GM19023 (cell line): ENCODE measurements around the gene SPTA1.

ENCODE experiments used
- ATAC-seq: cut with Tn5 transposase; IDR thresholded peaks from one replicate; pipeline ENCODE4 v1.9.1; 2021; ENCODE audit warnings: mild to moderate bottlenecking, moderate library complexity; ENCODE audit not compliant: unreplicated experiment

The SPTA1 gene

DNA sequence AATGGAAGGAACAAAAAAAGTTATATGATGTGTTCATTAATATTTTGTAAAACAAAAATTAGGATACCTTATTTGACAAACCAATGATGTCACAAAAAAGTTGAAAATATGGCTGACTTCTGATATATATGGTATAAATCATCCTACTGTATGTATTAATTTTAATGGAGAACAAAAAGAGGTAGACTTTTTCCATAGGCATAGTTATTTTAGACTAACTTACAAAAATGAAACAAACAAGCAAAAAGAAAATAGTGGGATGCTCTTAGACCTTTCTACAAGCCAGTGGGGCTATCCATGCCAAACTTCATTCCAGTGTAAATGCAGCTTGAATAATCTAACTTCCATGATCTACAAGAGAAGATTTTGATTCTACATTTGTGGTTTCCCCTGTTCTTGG lies 522 bp upstream of the SPTA1 start:
- no peak for ATAC-seq

DNA sequence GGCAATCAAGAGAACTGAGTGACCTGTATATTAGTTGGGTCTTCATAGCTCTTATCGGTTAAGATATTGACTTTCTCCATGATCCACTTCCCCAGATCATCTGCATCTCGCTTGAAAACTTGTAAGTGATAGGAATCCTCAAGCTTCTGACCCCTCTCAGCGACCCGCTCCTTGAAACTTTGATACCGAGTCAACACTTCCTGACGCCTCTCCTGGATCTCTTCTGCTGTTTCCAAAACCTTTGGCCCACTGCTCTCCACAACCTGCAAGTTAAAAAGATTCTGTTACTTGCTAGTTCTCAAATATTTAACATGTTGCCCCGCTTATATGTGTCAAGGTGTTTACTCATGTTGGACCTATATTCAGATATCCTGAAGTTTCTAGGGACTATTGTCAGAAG lies 1.4 kb downstream of the SPTA1 start:
- no peak for ATAC-seq

- no peak for ATAC-seq
Measured at GRCh38 chr1:158681606-158682005, 4.9 kb downstream of the SPTA1 start.

DNA sequence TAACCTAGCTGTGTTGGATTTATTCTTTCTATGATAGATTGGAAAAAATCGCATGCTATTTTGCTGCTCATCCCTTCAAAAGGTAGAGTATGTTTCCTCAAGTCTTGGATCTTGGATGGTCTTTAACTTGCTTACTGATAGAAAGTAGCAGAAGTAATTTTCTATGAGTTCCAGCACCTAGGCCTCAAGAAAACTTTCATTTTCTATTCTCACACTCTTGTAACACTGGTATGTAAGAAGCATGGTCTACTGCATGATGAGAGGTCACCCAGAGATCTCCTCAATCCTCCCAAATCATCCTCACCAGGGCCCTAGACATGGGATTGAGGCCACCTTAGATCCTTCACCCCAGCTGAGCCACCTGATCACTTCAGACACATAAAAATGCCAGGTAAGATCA lies 7.2 kb downstream of the SPTA1 start:
- ATAC-seq, result no peak

DNA sequence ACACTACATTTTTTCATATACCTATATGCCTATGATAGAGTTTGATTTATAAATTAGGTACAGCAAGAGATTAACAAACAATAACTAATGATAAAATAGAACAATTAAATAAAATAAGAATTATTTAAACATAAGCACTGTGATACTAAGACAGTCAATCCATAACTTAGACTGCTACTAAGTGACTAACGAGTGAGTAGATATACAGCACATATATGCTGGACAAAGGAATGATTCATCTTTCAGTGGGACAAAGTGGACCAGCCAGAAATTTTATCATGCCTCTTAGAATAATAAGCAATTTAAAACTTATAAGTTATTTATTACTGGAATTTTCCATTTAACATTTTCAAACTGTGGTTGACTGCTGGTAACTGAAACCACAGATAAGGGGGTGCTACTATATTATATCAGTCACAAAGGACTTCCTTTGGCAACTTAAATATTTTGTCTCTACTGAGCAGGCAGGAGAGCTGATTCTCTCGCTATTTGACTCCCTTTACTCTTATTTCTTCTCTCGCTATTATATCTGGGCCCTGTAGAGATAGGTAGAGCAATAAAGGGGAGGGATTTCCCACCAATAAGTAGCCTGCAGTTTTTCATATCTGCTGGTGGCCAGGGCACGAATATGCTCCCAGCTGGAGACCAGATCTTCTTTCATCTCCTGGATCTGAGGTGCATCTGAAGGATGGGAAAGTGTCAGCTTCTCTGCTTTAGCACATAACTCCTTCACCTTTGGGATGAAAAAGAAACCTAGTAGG lies 10.8 kb downstream of the SPTA1 start:
- no peak for ATAC-seq

- no peak for ATAC-seq
Measured at GRCh38 chr1:158674302-158674701, 12.2 kb downstream of the SPTA1 start.

GRCh38 chr1:158666037-158666436 lies 20.5 kb downstream of the SPTA1 start:
- no peak for ATAC-seq

DNA sequence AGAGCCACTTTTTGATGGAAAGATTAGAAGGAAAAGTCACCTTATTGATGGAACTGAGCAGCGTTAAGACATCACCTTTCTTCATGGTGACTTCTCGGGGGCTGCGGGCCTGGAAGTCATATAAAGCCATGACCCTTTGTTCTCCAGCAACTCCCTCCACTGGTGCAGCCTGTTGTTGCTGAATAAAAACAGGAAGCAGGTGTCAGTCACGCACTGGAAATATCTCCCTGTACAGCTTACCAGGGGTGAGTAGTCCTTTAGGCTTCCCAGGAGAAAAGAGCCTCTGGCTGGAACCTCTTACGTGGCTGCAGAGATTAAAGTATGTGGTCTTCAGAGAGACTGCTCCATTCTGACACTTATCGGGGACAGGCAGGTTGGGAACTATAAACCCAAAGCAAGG lies 31.9 kb downstream of the SPTA1 start:
- ATAC-seq, result no peak

DNA sequence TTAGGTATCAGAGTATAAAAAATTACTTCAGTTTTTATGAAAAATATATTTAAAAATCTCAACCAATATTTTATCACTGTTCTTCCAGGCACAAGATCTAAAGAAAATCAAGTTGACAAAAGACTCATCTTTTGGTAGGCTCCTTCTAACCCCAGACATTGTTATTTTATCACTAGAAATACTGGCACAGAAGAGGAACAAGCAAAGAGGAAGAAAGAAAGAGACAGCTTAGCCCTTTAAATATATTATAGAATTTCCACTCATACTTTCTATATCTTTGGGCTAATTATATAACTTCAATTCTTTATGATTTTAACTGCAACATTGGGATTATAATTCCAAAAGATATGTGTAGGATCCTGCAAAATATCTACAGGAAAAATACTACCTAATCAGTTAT lies 32.4 kb downstream of the SPTA1 start:
- no peak for ATAC-seq

- no peak for ATAC-seq
Measured at GRCh38 chr1:158652721-158653334, 33.7 kb downstream of the SPTA1 start.

- no peak for ATAC-seq
Measured at GRCh38 chr1:158649052-158649451, 37.5 kb downstream of the SPTA1 start.

- no peak for ATAC-seq
Measured at GRCh38 chr1:158646465-158646864, 40.0 kb downstream of the SPTA1 start.

DNA sequence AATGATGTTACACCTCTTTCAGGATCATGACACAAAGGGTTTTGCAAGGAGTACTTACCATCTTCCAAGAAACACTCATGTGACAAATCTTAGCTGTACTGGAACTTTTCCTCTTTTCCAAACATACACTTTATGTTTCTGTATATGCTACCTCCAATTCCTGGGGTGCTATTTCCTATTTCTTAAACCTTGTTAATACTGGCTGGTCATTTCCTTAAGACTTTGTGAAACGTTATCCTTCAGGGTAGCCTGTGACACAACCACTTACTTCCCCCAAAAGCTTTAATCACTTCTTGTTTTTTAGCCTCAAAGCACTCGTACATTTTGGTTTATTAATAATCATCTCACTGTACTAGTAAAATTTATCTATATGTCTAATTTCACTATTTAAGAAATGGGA lies 42.1 kb downstream of the SPTA1 start:
- ATAC-seq, result no peak

DNA sequence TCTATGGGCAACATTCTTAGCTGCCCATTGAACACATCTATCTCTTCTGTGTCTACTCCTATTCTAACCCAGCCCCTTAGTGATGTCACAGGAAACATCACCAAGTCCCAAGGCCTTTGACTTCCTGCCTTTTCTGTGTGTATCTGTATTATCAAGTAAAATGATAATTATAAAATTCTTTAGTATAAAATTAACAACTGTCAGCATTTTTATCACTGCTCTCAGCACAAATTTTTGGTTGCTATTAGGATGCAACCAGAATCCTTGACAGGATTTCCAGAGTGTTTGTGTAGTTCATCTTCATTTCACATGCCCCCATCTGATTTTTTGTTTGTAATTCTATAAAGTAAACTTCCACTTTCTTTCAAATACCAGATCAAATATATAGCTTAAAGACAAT lies 47.6 kb downstream of the SPTA1 start:
- no peak for ATAC-seq

DNA sequence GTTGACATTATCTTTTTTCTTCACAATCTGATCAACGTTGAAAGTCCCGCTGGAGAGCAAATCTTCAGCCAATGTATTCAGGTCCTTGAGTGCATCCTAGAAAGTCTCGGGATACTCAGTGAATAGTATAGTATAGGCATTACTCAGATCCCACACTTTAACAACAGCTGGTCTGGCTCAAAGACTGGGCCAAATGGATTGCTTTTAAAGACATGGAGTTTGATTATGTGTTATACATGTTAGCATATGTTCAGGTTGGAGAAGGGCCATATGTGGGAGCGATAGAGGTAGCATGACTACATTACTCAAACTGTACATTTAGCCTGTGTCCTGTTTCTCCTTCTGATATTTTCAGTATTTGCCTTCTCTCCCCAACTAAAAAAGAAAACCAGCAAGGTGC lies 48.4 kb downstream of the SPTA1 start:
- ATAC-seq, result no peak

GRCh38 chr1:158613764-158614163 lies 72.8 kb downstream of the SPTA1 start:
- no peak for ATAC-seq

GRCh38 chr1:158611916-158612315 lies 74.6 kb downstream of the SPTA1 start:
- no peak for ATAC-seq

DNA sequence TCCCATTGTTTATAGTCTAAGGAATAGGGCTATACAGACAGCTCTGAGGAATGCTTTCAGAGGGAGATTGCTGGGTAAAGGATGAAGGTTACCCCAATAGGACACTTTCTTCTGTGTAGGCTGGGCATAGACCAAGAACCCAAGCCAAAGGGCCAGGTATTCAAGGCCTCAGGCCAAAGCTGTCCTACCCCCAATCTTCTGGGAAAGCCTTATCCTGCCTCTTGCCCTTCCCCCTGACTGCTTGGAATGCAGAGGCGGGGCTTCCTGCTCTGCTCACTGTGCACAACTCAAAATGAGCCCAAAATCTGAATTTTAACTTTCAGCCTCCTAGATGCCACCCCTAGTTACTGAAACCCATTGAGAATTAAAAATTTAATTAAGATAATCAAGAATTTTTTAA lies 79.2 kb downstream of the SPTA1 start:
- no peak for ATAC-seq

DNA sequence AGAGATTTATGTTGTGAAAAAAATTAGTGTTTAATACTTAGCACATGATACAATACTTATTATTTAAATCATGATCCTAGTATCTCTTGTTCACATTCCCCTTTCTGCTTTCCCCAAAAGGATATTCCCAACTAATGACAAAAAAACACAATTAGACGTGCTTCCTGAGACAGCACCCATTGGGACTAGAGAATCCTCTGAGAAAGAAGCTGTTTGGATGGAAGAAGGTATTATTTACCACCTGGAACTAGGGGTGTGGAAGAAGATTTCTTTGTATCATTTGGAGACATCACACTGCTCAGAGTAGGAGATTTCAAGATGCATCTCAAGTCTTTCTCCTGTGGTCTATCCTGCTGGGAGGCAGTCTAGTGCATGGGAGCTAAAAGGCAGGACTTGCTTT lies 81.5 kb downstream of the SPTA1 start, which contains the start of gene OR10Z1:
TSS of gene OR10Z1 (plus strand) at position 301 of the 400 bp plus-strand sequence. CDS start 1,171 bp downstream, outside the sequence.
- ATAC-seq, result no peak

GRCh38 chr1:158600735-158601134 lies 85.8 kb downstream of the SPTA1 start:
- ATAC-seq, result no peak

GRCh38 chr1:158586942-158587341 lies 99.6 kb downstream of the SPTA1 start:
- no peak for ATAC-seq

DNA sequence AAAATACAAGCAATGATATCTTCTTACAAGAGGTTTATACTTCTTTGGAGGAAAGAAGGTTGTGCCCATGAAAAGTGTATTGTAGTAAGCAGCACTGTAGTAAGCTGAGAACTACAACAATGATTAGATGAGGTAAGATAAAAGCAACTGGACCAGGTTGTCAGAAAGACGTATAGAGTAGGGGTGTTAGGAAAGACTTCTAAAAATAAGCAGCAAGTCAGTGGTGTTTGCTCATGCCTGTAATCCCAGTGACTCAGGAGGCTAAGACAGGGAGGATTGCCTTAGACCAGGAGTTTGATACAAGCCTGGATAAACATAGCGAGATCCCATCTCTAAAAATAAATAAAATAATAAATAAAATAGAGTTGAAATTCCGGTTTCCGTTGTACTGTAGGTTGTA lies 102.6 kb downstream of the SPTA1 start:
- no peak for ATAC-seq

- no peak for ATAC-seq
Measured at GRCh38 chr1:158579733-158580132, 106.8 kb downstream of the SPTA1 start, which contains the start of gene OR10X1. OR10X1 (minus strand) TSS chr1:158579899; CDS start chr1:158579899, 0 bp downstream.
